ENCODE results near the gene DTNA.

DNA sequence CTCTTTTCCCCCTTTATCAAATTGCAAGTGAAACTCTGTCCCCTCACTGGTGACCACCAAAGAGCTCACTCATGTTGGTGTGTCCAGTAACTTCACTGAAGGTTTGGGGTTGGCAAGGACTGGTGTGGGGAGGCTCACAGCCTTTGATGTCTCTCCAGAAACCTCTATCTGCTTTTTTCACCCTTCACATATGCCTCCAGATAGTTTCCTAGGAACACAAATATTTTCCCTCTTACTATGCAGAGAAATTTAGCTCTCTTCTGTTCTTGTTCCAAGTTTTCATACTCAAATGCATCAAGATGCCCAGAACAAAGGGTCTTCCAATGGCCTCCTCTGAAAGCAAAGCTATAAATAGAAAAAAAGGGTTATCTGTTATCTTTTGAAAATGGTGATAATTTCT, 20.7 kb downstream of the DTNA start:
- TF ChIP-seq POLR2A (IDR thresholded peaks at IDR 0.05; ENCODE audit: low read length): no peak
- TF ChIP-seq GATA1 (IDR thresholded peaks at IDR 0.05; ENCODE audit: low read depth, low read length): no peak

Measured in erythroblast (primary cell).